SH-SY5Y (cell line): ENCODE measurements around the gene SLC25A51.

Experiments
- GATA2 ChIP-seq: IDR thresholded peaks from 2 replicates; pipeline ENCODE4 v1.6.1; 2011; ENCODE audit warnings: mild to moderate bottlenecking, low read depth, low read length
- GATA3 ChIP-seq: IDR thresholded peaks from 2 replicates; pipeline ENCODE4 v1.6.1; 2011; ENCODE audit warnings: low read depth, mild to moderate bottlenecking, low read length, moderate library complexity

DNA sequence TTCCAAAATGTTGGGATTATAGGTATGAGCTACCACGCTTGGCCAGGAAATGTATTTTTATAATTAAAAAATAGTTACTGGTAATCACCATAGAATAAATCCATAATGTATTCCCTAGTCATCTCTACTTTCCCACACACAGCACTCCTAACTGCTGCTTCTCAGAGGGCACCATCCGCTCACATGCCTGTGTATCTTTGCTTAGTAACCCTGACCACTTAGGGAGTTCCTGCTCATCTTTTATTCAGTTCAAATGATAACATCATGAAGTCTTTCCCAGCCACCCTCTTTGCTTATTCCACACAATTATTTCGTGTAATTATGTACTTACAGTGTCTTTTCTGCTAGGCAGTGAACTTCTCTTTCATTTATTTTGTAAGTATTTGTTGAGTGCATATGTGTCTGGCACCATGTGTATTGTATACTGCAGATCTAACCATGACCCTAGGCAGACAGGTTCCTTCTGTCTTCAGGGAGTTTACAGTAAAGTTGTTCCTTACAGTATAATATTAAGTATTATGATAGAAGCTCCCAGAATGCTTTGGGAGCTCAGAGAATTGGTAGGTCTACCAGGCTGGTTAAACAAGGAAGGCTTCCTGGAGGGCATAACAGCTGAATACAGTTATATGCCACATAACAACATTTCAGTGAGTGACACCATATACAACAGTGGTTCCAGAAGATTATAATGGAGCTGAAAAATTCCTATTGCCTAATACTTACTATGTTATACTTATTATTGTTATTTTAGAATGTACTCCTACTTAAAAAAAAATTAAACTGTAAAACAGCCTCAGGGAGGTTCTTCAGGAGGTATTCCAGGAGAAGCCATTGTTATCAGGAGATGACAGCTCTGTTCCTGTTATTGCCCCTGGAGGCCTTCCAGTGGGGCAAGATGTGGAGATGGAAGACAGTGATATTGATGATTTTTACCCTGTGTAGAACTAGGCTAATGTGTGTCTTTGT is 64.1 kb downstream of the SLC25A51 start:
- no peak for TF ChIP-seq GATA2
- TF ChIP-seq GATA3: no peak
